A549 treated with Mapracorat at 1 μM for 4 hours (cell line): ENCODE measurements around the gene OR2C1. TPM values are rescaled to one million over a fixed set of nuclear protein-coding genes. Genes with fewer than 3 reads are reported as not detected.

ENCODE experiments used
- total RNA-seq: library from RNA; stranded (reverse); fragments of 200-300 nt; extraction: Qiagen RNA extraction; gene quantifications from 5 replicates; pipeline ENCODE4 v1.2.3, GENCODE V29; 2022

Gene OR2C1
- total RNA-seq = not detected in 5 replicates

DNA sequence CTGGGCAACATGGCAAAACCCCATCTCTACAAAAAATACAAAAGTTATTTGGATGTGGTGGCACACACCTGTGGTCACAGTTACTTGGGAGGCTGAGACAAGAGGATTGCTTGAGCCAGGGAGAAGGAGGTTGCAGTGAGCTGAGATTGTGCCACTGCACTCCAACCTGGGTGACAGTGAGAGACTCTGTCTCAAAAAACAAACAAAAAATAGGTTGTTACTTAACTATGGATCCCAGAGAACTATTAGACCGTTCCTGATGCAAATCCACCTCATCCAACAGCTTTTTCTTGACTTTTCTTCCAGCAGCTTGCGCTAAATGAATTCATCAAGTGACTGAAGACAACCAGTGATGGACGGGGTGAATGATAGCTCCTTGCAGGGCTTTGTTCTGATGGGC is at the start of gene OR2C1:
OR2C1 (plus strand) TSS at position 301 of the 400 bp plus-strand sequence; CDS start at position 353, 52 bp downstream.

DNA sequence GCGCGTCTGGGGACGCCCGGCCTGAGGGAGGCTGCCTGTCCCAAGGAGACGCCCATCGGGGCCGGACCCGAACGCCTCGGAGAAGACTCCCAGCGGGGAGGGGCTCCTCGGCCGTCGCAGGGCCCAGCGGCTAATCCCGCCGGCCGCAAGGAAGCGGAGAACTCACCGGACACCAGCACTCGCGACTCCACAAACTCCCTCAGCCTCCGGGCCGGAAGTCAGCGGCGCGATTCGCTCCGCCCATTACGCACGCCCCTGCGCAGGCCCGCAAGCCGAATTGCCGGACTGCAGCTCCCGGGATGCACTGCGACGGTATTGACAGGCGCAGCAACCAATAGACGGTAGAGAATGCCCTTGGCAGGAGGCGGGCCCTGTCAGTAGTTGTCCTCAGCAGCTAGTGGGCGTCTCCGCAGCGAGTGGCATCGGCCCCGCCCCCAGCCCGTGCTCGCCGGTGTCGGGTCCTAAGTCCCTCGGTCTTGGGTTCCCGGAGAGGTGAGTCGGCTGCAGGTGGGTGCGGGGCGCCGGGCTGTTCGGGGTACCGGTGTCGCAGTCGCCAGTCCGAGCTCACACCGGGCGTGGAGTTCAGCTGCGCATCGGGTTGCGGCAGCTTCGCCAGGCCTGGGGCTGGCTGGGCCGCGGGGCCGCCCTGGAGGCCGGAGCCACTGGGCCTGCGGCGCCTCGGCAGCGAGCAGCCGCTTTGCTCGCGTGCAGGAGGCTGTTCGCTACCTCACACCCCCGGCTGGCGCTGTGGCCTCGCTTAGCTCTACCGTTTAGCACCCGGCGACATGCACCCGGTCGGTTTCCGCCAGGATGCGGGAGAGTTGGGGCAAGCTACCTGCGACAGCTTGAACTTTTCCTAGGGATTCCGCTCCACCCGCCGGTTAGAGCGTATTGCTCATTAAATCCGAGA is 45.3 kb downstream of the OR2C1 start, which contains the start of the genes ZNF174 and ZSCAN32:
ZNF174 (plus strand) TSS at position 437 of the 910 bp plus-strand sequence. CDS start 790 bp downstream, outside the sequence.
ZSCAN32 (minus strand) TSS at position 226 of the 910 bp plus-strand sequence. CDS start 3,447 bp downstream, outside the sequence.

Other genes with a start within 250 kb of the OR2C1 start
- 11.6 to 15.7 TPM (median 14.4 TPM) in 5 replicates for gene ZNF205, start 243.3 kb upstream of the OR2C1 start, total RNA-seq
- gene ZNF213, start 220.9 kb upstream of the OR2C1 start, total RNA-seq = 7.4 to 12.9 TPM (median 11.6 TPM) in 5 replicates
- 0.17 to 0.65 TPM (median 0.43 TPM) in 4 of 5 replicates, not detected in the other for gene OR1F1, start 167.7 kb upstream of the OR2C1 start, total RNA-seq
- 7.4 to 8.2 TPM (median 7.6 TPM) in 5 replicates for gene ZNF200, start 120.7 kb upstream of the OR2C1 start, total RNA-seq
- 0.12 TPM in 1 of 5 replicates, not detected in the others for gene MEFV, start 99.3 kb upstream of the OR2C1 start, total RNA-seq
- 35.5 to 41.1 TPM (median 37.1 TPM) in 5 replicates for gene ZNF263, start 72.4 kb upstream of the OR2C1 start, total RNA-seq
- gene TIGD7, start 50.5 kb upstream of the OR2C1 start, total RNA-seq = 0.59 to 1.5 TPM (median 1.3 TPM) in 5 replicates
- 9.7 to 10.6 TPM (median 10.2 TPM) in 5 replicates for gene ZNF75A, start 50.4 kb upstream of the OR2C1 start, total RNA-seq
- 10.7 to 16.3 TPM (median 14.0 TPM) in 5 replicates for gene ZSCAN32, start 45.1 kb downstream of the OR2C1 start, total RNA-seq
- gene ZNF174, start 45.3 kb downstream of the OR2C1 start, total RNA-seq = 11.5 to 15.7 TPM (median 13.9 TPM) in 5 replicates
- 0.98 to 1.1 TPM (median 1.0 TPM) in 5 replicates for gene ZNF597, start 87.6 kb downstream of the OR2C1 start, total RNA-seq
- 48.6 to 54.7 TPM (median 50.2 TPM) in 5 replicates for gene NAA60, start 87.8 kb downstream of the OR2C1 start, total RNA-seq
- not detected in 5 replicates for gene C16orf90, start 139.6 kb downstream of the OR2C1 start, total RNA-seq
- gene CLUAP1, start 145.1 kb downstream of the OR2C1 start, total RNA-seq = 17.7 to 23.3 TPM (median 20.1 TPM) in 5 replicates
- 0.04 to 0.09 TPM (median 0.06 TPM) in 3 of 5 replicates, not detected in the others for gene NLRC3, start 221.5 kb downstream of the OR2C1 start, total RNA-seq